Subcutaneous abdominal adipose tissue (tissue), 5 donors: Measurements from ENCODE around the gene BTBD6.

Experiments used
- H3K27ac ChIP-seq: one replicate; pipeline ENCODE4 v1.7.0; 2013; ENCODE audit warnings: low read depth, mild to moderate bottlenecking, inconsistent platforms, low read length, moderate library complexity
- H3K27me3 ChIP-seq, 5 donors: one replicate each; pipeline ENCODE4 v1.7.0; 2013; ENCODE audit warnings: low read length in 5 of 5, inconsistent platforms in 1 of 5; ENCODE audit not compliant: control insufficient read depth in 5 of 5, insufficient read depth in 4 of 5
- H3K36me3 ChIP-seq, 5 donors: one replicate each; pipeline ENCODE4 v1.7.0; 2013; ENCODE audit warnings: low read length in 5 of 5; ENCODE audit not compliant: control insufficient read depth in 5 of 5, insufficient read depth in 5 of 5
- H3K4me1 ChIP-seq, 5 donors: one replicate each; pipeline ENCODE4 v1.7.0; 2013; ENCODE audit warnings: low read length in 5 of 5, mild to moderate bottlenecking in 3 of 5, moderate library complexity in 1 of 5; ENCODE audit not compliant: control insufficient read depth in 5 of 5, insufficient read depth in 5 of 5
- H3K4me3 ChIP-seq, 5 donors: one replicate each; pipeline ENCODE4 v1.7.0; 2013; ENCODE audit warnings: low read length in 5 of 5, low read depth in 1 of 5
- H3K9ac ChIP-seq, 5 donors: one replicate each; pipeline ENCODE4 v1.7.0; 2013; ENCODE audit warnings: low read length in 5 of 5, mild to moderate bottlenecking in 4 of 5, moderate library complexity in 3 of 5
- H3K9me3 ChIP-seq, 5 donors: one replicate each; pipeline ENCODE4 v1.7.0; 2013; ENCODE audit warnings: low read length in 5 of 5; ENCODE audit not compliant: control insufficient read depth in 5 of 5
- donor health status: healthy.
- donor health status: healthy.
- donor health status: healthy.
- donor health status: healthy.
- donor health status: healthy.

Gene BTBD6

DNA sequence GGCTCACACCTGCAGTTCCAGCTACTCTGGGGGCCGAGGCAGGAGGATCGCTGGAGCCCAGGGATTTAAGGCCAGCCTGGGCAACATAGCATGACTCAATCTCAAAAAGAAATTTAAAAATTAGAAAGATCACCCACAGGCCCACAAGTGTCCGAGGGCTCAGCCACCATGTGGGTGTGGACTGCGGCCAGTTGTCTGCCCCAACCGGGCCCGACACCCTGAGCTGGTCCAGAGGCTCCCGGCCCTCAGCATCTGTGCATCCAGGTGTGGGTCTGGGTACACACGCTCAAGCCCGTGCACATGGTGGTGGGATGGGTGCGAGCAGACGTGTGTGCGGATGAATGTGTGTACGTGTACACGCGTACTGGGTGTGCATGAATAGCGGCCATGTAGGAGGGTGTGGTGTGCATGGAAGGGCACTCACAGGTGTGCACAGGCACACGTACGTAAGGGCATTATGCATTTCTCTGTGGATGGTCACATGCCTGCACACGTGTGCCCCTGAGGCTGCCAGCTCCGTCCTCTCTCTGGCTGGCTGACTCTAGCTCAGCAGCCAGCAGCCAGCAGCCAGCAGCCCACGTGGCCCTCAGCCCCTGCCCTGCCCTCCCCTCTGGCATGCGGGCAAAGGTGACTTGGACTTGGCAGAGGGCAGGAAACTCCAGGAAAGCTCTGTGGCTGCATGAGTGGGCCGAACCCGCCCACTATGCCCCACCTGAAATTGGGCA lies 44.0 kb upstream of the BTBD6 start:
- H3K9me3 ChIP-seq, result no peaks in the 10 kb centered on the region
- peaks cover 4 to 72% (median 65%) of the 10 kb centered on the region in 5 donors for H3K4me1 ChIP-seq
- H3K4me3 ChIP-seq, result no peak overlapping the region
- H3K36me3 ChIP-seq, result peaks cover 0 to 5% (median 3%) of the 10 kb centered on the region in 5 donors
- H3K9ac ChIP-seq, result peak overlapping the region in 1 of 5 donors; percentile 41
- peak overlapping the region; percentile 65 for H3K27ac ChIP-seq
- peaks cover 0 to 14% (median 8%) of the 10 kb centered on the region in 5 donors for H3K27me3 ChIP-seq

DNA sequence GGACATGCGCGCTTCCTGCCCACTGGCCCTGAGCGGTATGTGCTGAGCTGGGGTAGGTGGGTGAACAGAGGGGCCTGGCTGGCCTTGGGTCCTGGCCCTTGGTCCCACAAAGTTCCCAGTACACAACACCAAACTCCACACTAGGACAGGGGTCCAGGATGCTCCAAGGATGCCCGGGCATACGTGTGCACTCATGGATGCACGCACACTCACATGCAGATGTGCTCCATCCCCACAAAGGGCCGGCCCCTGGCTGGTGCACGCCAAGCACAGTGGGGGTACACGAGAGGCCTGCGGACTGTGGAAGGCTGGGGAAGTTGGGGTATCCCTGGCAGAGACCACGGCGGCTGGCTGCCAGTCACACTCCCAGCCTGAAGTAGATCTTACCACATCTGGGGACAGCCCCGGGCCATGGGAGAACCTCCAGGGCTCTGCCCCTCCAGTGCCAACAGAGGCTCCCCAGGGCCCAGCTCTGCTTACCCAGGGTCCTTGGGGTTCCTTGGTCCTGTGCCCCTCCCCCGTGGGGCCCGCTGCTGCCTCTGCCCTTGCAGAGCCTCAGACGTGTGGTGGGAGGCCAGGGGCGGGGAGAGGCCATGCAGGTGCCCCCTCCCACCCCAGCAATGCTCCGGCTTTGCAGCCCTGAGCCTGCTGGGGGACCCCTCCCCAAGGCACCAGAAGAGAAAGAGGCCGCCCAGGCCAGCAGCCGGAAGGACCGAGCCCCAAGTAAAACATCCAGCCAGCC lies 43.2 kb upstream of the BTBD6 start:
- Histone ChIP-seq H3K36me3 (peaks cover 0 to 12% (median 10%) of the 10 kb centered on the region in 5 donors), H3K27ac (peak overlapping the region; percentile 65), H3K9me3 (no peaks in the 10 kb centered on the region), H3K4me3 (no peak overlapping the region), H3K4me1 (peaks cover 4 to 66% (median 59%) of the 10 kb centered on the region in 5 donors), H3K27me3 (peaks cover 0 to 10% (median 4%) of the 10 kb centered on the region in 5 donors), H3K9ac (no peak overlapping the region)

DNA sequence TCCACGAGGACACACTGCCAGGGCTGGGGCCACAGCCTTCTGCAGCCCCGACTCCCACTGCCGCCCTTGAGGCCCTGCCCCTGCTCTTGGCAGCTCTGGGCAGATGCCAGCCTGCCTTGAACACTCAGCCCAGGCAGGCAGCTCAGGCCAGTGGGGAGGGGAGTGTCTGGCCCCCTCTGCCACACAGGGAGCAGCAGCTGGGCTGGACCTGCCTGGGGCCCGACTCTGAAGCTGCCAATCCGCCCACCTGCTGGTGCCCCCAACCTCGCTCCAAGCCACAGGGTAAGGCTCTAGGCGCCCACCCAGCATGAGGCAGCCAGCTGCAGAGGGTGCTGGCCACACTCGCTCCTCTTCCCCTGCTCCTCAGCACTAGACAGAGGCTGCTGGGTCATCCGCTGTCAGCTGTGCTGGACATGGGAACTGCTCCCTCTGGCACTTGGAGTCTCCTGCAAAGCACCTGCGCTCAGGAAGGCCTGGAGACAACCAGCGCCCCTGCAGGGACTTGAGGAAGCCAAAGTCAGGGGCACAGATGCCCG lies 42.6 kb upstream of the BTBD6 start:
- Histone ChIP-seq H3K27ac (peak overlapping the region; percentile 65), H3K4me3 (no peak overlapping the region), H3K36me3 (peaks cover 0 to 17% (median 15%) of the 10 kb centered on the region in 5 donors), H3K9ac (no peak overlapping the region), H3K9me3 (no peaks in the 10 kb centered on the region), H3K4me1 (peaks cover 4 to 65% (median 59%) of the 10 kb centered on the region in 5 donors), H3K27me3 (peaks cover 0 to 7% (median 3%) of the 10 kb centered on the region in 5 donors)

DNA sequence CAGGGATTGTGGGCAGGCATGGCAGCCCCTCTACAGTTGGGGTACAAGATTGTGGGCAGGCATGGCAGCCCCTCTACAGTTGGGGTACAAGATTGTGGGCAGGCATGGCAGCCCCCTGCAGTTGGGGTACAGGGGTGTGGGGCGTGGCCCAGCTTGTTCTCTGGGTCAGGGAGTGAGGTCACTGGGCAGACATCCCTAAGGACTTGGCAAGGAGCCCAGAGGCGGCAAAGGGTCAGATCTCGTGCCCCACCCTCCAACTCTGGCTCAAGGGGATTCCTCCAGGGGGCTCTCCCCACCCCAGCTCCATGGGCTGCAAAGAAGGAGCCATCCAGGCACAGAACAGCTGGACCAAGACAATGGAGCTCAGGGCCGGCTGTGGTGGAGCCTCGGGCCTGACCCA lies 41.5 kb upstream of the BTBD6 start:
- no peak overlapping the region for H3K27ac ChIP-seq

DNA sequence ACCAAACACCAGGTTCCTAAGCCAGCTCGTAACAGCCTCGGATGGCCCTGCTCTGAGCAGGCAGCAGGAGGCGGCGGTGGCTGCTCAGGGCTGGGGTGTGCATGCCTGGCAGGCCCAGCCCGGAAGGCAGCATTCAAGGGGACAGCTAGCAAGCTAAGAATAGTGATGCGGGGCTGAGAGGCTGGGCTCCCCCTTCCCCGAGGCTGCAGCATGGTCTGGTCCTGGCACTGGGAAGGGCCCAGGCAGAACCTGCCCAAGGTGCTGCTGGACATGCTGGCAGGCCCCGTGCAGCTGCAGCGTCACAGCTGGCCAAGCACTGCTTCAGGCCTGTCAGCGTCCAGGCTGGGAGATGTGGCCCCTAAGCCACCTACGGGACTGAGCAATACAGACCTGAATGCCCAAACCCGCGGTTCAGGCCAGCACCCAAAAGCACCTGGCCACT lies 40.9 kb upstream of the BTBD6 start:
- Histone ChIP-seq H3K4me3 (no peak overlapping the region), H3K27ac (no peak overlapping the region), H3K36me3 (peaks cover 0 to 34% (median 26%) of the 10 kb centered on the region in 5 donors), H3K9me3 (no peaks in the 10 kb centered on the region), H3K9ac (no peak overlapping the region), H3K4me1 (peaks cover 4 to 60% (median 44%) of the 10 kb centered on the region in 5 donors), H3K27me3 (no peaks in the 10 kb centered on the region)

More for the DNA sequence above, 41.5 kb upstream of the BTBD6 start:
- H3K9me3 ChIP-seq, result no peaks in the 10 kb centered on the region
- no peaks in the 10 kb centered on the region for H3K27me3 ChIP-seq
- peaks cover 0 to 28% (median 24%) of the 10 kb centered on the region in 5 donors for H3K36me3 ChIP-seq
- H3K4me1 ChIP-seq, result peaks cover 4 to 60% (median 50%) of the 10 kb centered on the region in 5 donors
- H3K4me3 ChIP-seq, result no peak overlapping the region
- H3K9ac ChIP-seq, result no peak overlapping the region

DNA sequence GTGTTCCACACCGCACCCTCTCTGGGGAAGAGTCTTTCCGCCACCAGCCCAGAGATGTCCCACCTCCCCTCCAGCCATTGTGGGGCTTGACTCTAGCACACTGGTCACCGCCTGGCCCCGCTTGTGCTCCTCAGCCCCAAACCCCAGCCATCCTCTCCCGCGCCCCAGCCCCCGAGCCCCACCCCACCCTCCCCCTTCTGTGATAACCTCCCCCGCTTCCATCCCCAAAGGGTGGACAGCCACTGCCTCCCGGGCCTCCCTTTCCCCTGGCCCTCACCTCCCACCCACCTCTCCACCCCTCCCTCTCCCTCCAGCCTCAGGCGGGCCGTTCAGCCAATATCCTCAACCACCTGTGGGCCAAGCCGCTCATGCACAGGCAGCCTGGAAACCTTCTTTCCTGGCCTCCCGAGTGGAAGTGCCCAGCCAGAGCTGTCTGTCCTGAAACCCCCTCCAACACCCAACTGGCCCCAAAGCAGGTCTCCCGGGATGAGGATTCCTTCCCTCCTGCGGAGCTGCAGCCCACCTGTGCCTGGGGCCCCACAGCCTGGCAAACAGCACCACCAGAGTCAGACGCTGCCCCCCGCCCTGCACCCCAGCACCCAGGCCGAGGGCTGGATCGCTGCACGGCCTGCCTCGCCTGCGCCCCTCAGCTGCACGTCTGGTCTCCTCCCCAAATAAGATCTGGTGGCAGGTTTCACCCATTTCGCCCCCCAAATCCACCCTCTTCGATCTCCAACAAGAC lies 40.2 kb upstream of the BTBD6 start:
- Histone ChIP-seq H3K9me3 (no peaks in the 10 kb centered on the region), H3K9ac (no peak overlapping the region), H3K27me3 (no peaks in the 10 kb centered on the region), H3K27ac (no peak overlapping the region), H3K4me1 (peaks cover 4 to 60% (median 47%) of the 10 kb centered on the region in 5 donors), H3K4me3 (no peak overlapping the region), H3K36me3 (peaks cover 0 to 40% (median 30%) of the 10 kb centered on the region in 5 donors)

DNA sequence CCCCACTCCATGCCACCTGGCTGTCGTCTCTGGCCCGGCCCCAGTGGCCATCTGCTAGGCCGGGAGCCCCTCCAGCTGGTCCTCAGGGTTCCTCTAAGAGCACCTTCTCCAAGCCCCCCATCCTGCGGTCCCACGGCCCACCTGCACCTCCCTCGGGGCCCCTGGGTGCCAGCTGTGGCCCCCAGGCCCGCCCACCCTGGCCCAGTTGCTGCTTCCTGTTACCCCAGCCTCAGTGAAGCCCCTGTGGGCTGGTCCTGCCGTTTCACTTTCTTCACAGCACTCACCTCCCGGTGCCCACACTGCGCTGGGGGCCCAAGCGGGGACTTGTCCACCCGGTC lies 39.6 kb upstream of the BTBD6 start:
- Histone ChIP-seq H3K27me3 (no peaks in the 10 kb centered on the region), H3K4me1 (peaks cover 3 to 62% (median 47%) of the 10 kb centered on the region in 5 donors), H3K4me3 (no peak overlapping the region), H3K36me3 (peaks cover 0 to 45% (median 34%) of the 10 kb centered on the region in 5 donors), H3K9ac (no peak overlapping the region), H3K27ac (no peak overlapping the region), H3K9me3 (no peaks in the 10 kb centered on the region)

DNA sequence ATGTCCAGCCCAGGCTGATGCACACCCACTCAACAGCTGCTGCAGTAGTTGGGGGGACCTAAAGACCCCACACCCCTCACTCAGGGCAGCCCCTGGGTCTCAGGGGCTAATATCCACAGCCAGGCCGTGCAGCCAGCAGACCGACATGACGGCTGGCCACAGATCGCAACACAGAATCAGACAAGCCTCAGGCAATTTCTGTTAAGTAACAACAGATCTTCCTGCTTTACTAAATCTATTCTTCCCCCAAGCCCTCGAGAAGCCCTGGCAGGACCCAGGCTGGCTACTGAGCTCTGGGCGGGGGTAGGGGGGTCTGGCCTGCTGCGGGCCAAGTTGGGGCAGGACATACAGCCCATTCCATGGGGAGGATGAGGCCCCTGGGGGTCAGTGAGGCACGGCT lies 39.2 kb upstream of the BTBD6 start:
- Histone ChIP-seq H3K36me3 (peaks cover 0 to 49% (median 34%) of the 10 kb centered on the region in 5 donors), H3K9me3 (no peaks in the 10 kb centered on the region), H3K4me3 (no peak overlapping the region)

DNA sequence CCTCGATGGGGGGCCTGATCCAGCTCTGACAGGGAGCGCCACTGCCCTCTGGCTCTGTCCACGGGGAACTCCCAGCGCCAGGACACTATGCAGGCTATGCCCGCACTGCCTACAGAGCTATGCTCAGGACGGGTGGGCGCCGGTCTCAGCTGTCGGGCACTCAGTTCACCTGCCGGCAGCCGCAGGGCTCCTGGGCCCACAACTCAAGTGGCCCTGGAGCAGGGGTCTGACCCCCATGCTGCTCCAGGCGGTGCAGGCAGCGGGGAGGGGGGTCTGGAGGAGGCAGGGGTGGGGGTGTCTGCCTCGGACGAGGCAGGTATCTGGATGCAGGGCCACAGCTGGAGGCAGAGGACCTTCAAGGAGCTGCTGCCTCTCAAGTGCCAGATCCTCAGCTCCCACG lies 38.7 kb upstream of the BTBD6 start:
- Histone ChIP-seq H3K36me3 (peaks cover 0 to 52% (median 36%) of the 10 kb centered on the region in 5 donors), H3K4me1 (peaks cover 0 to 59% (median 38%) of the 10 kb centered on the region in 5 donors), H3K4me3 (no peak overlapping the region)

More for the DNA sequence above, 39.2 kb upstream of the BTBD6 start:
- Histone ChIP-seq H3K4me1 (peaks cover 3 to 62% (median 44%) of the 10 kb centered on the region in 5 donors), H3K9ac (no peak overlapping the region), H3K27ac (no peak overlapping the region), H3K27me3 (no peaks in the 10 kb centered on the region)

More for the DNA sequence above, 38.7 kb upstream of the BTBD6 start:
- Histone ChIP-seq H3K9ac (no peak overlapping the region), H3K9me3 (no peaks in the 10 kb centered on the region), H3K27me3 (no peaks in the 10 kb centered on the region), H3K27ac (no peak overlapping the region)
